AG04449 (cell line): ENCODE data around the gene MEIS1.

Source experiments
- CTCF ChIA-PET: fragments of 350-600 bp; formaldehyde crosslinking; extraction: SDS; loops from one replicate; lab custom pipeline; 2021; ENCODE audit warnings: antibody characterized with exemption; lab: Yijun Ruan, JAX
- POLR2A ChIA-PET: fragments of 400-600, 350-600 bp; formaldehyde crosslinking; extraction: SDS; loops from one replicate; lab custom pipeline; 2020; ENCODE audit warnings: antibody characterized with exemption, inconsistent platforms; lab: Yijun Ruan, JAX
- DNase-seq: peaks from one replicate; pipeline ENCODE4 v3.0.0-alpha.2; 2010; ENCODE audit warnings: low read depth, low spot score
- H3K4me3 ChIP-seq: 2 replicates; pipeline ENCODE4 v1.5.1; 2011; ENCODE audit warnings: low read depth, mild to moderate bottlenecking, control low read depth, low read length
- TF ChIP-seq, protein P1 (sequence below): IDR thresholded peaks from one replicate; pipeline ENCODE4 v1.5.1; 2011; ENCODE audit warnings: mild to moderate bottlenecking, moderate library complexity, low read length, control low read depth, inconsistent platforms; ENCODE audit not compliant: insufficient read depth; ENCODE audit errors: missing control alignments

MEIS1 gene

DNA sequence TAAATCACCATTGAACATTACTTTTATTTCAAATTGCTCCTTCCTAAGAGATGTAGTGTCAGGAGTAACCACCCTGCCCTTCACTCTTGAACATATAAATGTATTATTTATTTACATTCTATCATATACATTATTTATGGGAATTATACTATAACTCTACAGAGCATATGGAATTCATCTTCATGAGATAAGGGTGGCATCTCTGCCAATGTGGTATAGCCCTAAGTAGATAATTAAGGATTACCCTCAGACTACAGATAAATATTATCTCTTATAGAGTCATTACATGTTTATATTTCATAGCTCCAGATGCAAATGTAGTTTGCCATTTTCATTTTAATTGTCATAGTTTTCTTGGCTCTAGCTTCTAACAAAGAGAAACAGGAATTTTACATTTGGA, 17.3 kb downstream of the MEIS1 start:
- no peak for DNase-seq
- no peak overlapping the region for H3K4me3 ChIP-seq
- ChIA-PET POLR2A (interaction anchor here (1.0 kb wide), 1 partner anchor 17 kb away, joined by 3 read pairs; no protein-coding TSS in a partner anchor), CTCF (interaction anchor here (1.4 kb wide), 1 partner anchor 124 kb away, joined by 3 read pairs; no protein-coding TSS in a partner anchor)
- TF ChIP-seq, protein P1, sequence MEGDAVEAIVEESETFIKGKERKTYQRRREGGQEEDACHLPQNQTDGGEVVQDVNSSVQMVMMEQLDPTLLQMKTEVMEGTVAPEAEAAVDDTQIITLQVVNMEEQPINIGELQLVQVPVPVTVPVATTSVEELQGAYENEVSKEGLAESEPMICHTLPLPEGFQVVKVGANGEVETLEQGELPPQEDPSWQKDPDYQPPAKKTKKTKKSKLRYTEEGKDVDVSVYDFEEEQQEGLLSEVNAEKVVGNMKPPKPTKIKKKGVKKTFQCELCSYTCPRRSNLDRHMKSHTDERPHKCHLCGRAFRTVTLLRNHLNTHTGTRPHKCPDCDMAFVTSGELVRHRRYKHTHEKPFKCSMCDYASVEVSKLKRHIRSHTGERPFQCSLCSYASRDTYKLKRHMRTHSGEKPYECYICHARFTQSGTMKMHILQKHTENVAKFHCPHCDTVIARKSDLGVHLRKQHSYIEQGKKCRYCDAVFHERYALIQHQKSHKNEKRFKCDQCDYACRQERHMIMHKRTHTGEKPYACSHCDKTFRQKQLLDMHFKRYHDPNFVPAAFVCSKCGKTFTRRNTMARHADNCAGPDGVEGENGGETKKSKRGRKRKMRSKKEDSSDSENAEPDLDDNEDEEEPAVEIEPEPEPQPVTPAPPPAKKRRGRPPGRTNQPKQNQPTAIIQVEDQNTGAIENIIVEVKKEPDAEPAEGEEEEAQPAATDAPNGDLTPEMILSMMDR, result no peak

DNA sequence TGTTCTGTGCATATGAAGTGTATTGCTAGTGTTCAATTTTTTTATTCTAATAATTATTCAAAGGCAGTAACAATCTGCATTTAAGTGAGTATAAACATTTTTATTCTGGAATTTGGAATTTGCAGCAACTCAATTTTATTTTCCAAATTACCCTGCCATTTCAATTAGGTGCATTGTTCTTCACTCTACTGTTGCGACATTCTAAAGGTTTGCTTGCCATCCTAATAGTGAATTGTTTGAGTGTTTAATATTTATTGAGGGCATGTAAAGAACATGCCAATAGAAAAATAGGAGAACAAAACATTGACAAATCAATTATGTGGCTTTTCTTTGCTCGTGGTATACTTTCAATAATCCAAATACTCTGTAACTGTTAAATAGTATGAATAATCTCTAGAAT, 18.0 kb downstream of the MEIS1 start:
- ChIA-PET CTCF (no interaction called here), POLR2A (no interaction called here)
- no peak overlapping the region for H3K4me3 ChIP-seq
- TF ChIP-seq, protein P1, result no peak
- DNase-seq, result no peak

DNA sequence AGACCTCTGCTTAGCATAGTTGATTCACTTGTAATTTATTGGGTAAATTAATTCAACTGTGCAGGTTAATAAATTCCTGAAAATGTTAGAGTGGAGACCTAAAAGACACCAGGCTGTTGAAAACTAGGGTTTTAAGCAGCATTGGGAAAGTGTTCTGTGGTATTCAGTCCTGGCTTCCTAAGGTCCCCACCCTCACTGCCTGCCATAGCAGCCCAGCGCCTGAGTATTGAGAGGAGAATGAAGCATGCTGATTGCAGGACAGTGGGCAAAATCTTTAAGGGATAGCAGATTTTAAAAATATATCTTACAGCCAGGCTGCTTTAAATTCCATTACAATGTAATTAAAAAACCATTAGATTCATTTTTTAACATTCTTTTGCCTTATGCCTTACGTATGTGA, 20.6 kb downstream of the MEIS1 start:
- no peak for DNase-seq
- ChIA-PET POLR2A (no interaction called here), CTCF (no interaction called here)
- TF ChIP-seq, protein P1, result no peak
- no peak overlapping the region for H3K4me3 ChIP-seq

DNA sequence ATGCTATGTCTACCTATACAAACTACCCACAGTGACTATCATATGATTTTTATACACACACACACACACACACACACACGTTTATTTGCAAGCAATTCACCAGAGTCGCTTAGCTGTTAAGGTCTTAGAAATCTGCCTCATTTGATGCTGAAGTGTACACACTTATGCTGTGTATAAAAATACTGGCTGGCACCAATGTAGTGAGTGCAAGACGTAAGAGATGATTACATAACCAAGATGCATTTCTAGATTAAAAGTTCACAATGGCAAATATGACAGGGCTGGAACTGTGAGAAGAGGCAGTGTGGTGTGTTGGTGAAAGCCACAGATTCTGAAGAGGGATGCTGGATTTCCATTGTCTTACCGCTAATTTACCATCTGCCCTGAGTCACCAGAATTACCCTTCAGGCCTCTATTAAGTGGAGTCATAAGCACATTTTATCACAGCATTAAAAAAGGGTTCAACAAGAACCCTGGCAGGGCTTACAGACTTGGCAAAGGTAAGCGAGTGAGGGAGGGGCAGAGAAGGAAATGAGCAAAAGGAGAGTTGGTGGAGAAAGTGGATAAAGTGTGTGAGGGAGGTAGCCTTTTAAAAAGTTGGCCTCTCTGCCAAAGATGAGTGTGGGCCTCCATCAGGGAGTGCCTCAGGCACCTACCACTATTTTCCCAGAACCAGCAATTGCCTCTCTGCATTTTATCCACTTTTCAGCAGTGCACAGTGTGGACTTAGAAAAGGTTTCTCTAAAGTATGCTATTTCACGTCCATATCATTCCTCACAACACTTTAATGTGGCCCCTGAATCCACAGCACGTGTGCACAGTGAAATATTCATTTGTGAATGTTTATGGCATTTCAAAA, 21.5 kb downstream of the MEIS1 start:
- DNase-seq, result no peak
- CTCF ChIA-PET, result no interaction called here
- no peak overlapping the region for H3K4me3 ChIP-seq
- POLR2A ChIA-PET, result no interaction called here
- TF ChIP-seq, protein P1, result no peak

DNA sequence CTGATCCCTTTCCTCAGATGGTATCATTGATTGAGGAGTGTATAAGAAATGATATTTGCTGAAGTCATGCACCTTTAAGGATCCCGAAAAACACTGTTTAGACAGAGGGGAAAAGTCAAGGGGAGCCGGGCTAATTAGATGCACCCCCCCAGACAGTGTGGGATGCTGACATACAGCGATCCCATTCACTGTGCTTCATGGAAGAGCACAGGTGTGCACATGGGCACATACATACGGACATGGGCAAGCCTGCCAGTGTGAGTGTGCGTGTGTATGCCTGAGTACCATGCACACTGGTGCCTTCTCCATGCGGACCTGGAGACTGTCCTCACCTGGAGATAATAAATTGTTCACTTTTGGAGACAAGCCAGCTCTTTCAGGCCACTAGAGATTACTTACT, 22.6 kb downstream of the MEIS1 start:
- ChIA-PET POLR2A (no interaction called here), CTCF (no interaction called here)
- TF ChIP-seq, protein P1, result no peak
- H3K4me3 ChIP-seq, result no peak overlapping the region
- DNase-seq, result no peak

DNA sequence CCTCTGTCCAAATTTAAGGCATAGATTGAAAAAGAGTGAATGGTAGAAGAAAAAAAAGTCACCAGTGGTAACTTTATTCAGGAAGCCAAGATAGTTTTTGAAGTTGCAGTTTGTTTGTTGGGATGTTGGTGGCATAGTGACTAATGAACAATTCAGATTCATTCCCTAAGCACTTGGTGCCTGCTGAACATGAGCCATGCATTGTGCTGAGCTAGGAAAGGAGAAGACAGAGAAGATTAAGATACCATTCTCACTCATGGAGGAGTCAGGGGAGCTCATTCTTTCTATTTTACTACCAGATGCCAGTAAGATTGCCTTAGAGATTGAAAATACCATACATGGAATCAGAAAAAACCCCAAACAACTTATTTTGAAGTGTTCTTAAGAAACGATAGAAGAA, 25.1 kb downstream of the MEIS1 start:
- TF ChIP-seq, protein P1, result no peak
- DNase-seq, result no peak
- no peak overlapping the region for H3K4me3 ChIP-seq
- ChIA-PET CTCF (interaction anchor here (0.7 to 1.1 kb wide), 2 partner anchors 14 to 418 kb away, joined by 3 read pairs; no protein-coding TSS in a partner anchor), POLR2A (no interaction called here)
